BJ (cell line): ENCODE measurements around the gene ATXN7L2. TPM values are rescaled to one million over a fixed set of nuclear protein-coding genes. Genes with fewer than 3 reads are reported as not detected.

Experiments
- CTCF ChIA-PET: fragments of 350-600 bp; formaldehyde crosslinking; extraction: SDS; loops from one replicate; lab custom pipeline; 2021; ENCODE audit warnings: antibody characterized with exemption, inconsistent platforms; lab: Yijun Ruan, JAX
- POLR2A ChIA-PET: fragments of 300-600 bp; sonication (Branson Sonifier 250); formaldehyde crosslinking; extraction: SDS; loops from one replicate; lab custom pipeline; 2021; ENCODE audit warnings: antibody characterized with exemption; lab: Charles Lee
- DNase-seq: peaks from one replicate; pipeline ENCODE4 v3.0.0-alpha.2; 2011; ENCODE audit warnings: low read depth
- H3K27me3 ChIP-seq: 2 replicates; pipeline ENCODE4 v1.6.0; 2011; ENCODE audit warnings: low read length; ENCODE audit not compliant: control insufficient read depth, insufficient read depth
- H3K36me3 ChIP-seq: 2 replicates; pipeline ENCODE4 v1.5.1; 2011; ENCODE audit warnings: low read length; ENCODE audit not compliant: control insufficient read depth, insufficient read depth
- H3K4me3 ChIP-seq: 2 replicates; pipeline ENCODE4 v1.5.1; 2011; ENCODE audit warnings: low read depth, mild to moderate bottlenecking, control low read depth, low read length
- CTCF ChIP-seq: IDR thresholded peaks from 2 replicates; pipeline ENCODE4 v1.5.1; 2011; ENCODE audit warnings: low read depth, mild to moderate bottlenecking, control low read depth, inconsistent platforms, low read length, moderate library complexity; ENCODE audit not compliant: insufficient read depth
- polyA plus RNA-seq: library from polyadenylated mRNA; depleted of rRNA; stranded (reverse); fragments of >200 nt; gene quantifications from 2 replicates; pipeline ENCODE4 v1.2.3, GENCODE V29; 2011

The ATXN7L2 gene
- polyA plus RNA-seq, 1 experiment: 8.7 TPM

GRCh38 chr1:109509176-109510134 lies 25.8 kb downstream of the ATXN7L2 start, which contains the start of gene AMIGO1:
AMIGO1 (minus strand) TSS chr1:109509727; CDS start chr1:109508912, 815 bp downstream.
- Histone ChIP-seq H3K4me3 (peak within 1 kb of the TSS; percentile 60), H3K36me3 (no peaks in the 10 kb centered on the region), H3K27me3 (no peaks in the 10 kb centered on the region)
- no peak for TF ChIP-seq CTCF
- POLR2A ChIA-PET: interaction anchor here (0.8 kb wide), 1 partner anchor 51 kb away, joined by 6 read pairs; no protein-coding TSS in a partner anchor
- no peak for DNase-seq
- CTCF ChIA-PET: interaction anchor here (1.0 to 32.2 kb wide), 5 partner anchors 11 to 246 kb away, joined by 3 to 1371 read pairs (median 6); partner anchors contain the start of genes CYB561D1 and GPR61

GRCh38 chr1:109513110-109513710 lies 29.5 kb downstream of the ATXN7L2 start:
- ChIA-PET CTCF (interaction anchor here (0.7 to 32.2 kb wide), 4 partner anchors 13 to 471 kb away, joined by 3 to 1371 read pairs (median 22); partner anchors contain the start of genes AHCYL1 and GPR61), POLR2A (no interaction called here)
- H3K27me3 ChIP-seq: no peaks in the 10 kb centered on the region
- no peak for TF ChIP-seq CTCF
- no peak for DNase-seq
- no peak overlapping the region for H3K4me3 ChIP-seq
- no peaks in the 10 kb centered on the region for H3K36me3 ChIP-seq

- Histone ChIP-seq H3K27me3 (no peaks in the 10 kb centered on the region), H3K36me3 (no peaks in the 10 kb centered on the region), H3K4me3 (no peak overlapping the region)
- ChIA-PET CTCF (interaction anchor here (0.7 to 6.6 kb wide), 6 partner anchors 9 to 206 kb away, joined by 3 to 87 read pairs (median 14); partner anchors contain the start of gene CYB561D1), POLR2A (no interaction called here)
- TF ChIP-seq CTCF: no peak
- DNase-seq: no peak
Observed at GRCh38 chr1:109514846-109515245, 31.1 kb downstream of the ATXN7L2 start.

- H3K27me3 ChIP-seq: no peaks in the 10 kb centered on the region
- H3K4me3 ChIP-seq: no peak overlapping the region
- peak; percentile 75 for DNase-seq
- TF ChIP-seq CTCF: no peak
- ChIA-PET CTCF (interaction anchor here (0.9 to 6.6 kb wide), 6 partner anchors 15 to 133 kb away, joined by 3 to 87 read pairs (median 14); partner anchors contain the start of gene CYB561D1), POLR2A (no interaction called here)
- H3K36me3 ChIP-seq: no peaks in the 10 kb centered on the region
Observed at GRCh38 chr1:109516872-109517271, 33.2 kb downstream of the ATXN7L2 start.
